Vagina (tissue), 2 donors: Measurements from ENCODE around the gene ZDHHC3.

Experiments used
- CTCF ChIP-seq, 3 experiments: fragments of 450-650 bp in 2 of 3; fragments of 200-600 bp in 1 of 3; sonication (generic) in 1 of 3; IDR thresholded peaks; one replicate each; pipeline ENCODE4 v1.5.1; 2017 to 2019; ENCODE audit warnings: antibody characterized with exemption in 3 of 3, mild to moderate bottlenecking in 2 of 3, moderate library complexity in 2 of 3
- POLR2A ChIP-seq, 2 donors: fragments of 450-650 bp; IDR thresholded peaks; one replicate each; pipeline ENCODE4 v1.6.1; 2017; ENCODE audit warnings: antibody characterized with exemption in 2 of 2, mild to moderate bottlenecking in 2 of 2, moderate library complexity in 2 of 2
- POLR2AphosphoS5 ChIP-seq, 2 donors: sonication (generic); formaldehyde crosslinking; IDR thresholded peaks; one replicate each; pipeline ENCODE4 v1.9.0; 2017; ENCODE audit warnings: antibody characterized with exemption in 2 of 2, mild to moderate bottlenecking in 2 of 2, low read depth in 1 of 2; ENCODE audit not compliant: insufficient read depth in 1 of 2

GRCh38 chr3:44984335-44984734 is 8.4 kb upstream of the ZDHHC3 start:
- TF ChIP-seq CTCF (IDR thresholded peaks at IDR 0.05) (no peak), POLR2A (IDR thresholded peaks at IDR 0.05) (no peak), POLR2AphosphoS5 (IDR thresholded peaks at IDR 0.05; ENCODE audit: insufficient read depth in 1 of 2, low read depth in 1 of 2) (no peak)
